ENCODE data around the gene TATDN2.

Gene TATDN2

GRCh38 chr3:10328460-10329071 is 80.3 kb downstream of the TATDN2 start:
- Histone ChIP-seq H3K9me3 (ENCODE audit: insufficient read depth, low read depth, low read length) (no peaks in the 10 kb centered on the region), H3K27me3 (ENCODE audit: insufficient read depth, low read length) (peaks cover 43% of the 10 kb centered on the region), H3K36me3 (ENCODE audit: insufficient read depth, low read depth, low read length) (no peaks in the 10 kb centered on the region), H3K9ac (ENCODE audit: low read depth, low read length) (no peak overlapping the region), H3K27ac (ENCODE audit: low read length) (no peak overlapping the region), H3K4me1 (ENCODE audit: insufficient read depth, low read length) (no peaks in the 10 kb centered on the region), H3K4me3 (ENCODE audit: low read length) (no peak overlapping the region)

GRCh38 chr3:10329495-10330015 is 81.3 kb downstream of the TATDN2 start:
- no peak overlapping the region for H3K9ac ChIP-seq (ENCODE audit: low read depth, low read length)
- no peaks in the 10 kb centered on the region for H3K9me3 ChIP-seq (ENCODE audit: insufficient read depth, low read depth, low read length)
- no peak overlapping the region for H3K4me3 ChIP-seq (ENCODE audit: low read length)
- H3K27me3 ChIP-seq (ENCODE audit: insufficient read depth, low read length) = peaks cover 43% of the 10 kb centered on the region
- H3K4me1 ChIP-seq (ENCODE audit: insufficient read depth, low read length) = no peaks in the 10 kb centered on the region
- H3K27ac ChIP-seq (ENCODE audit: low read length) = no peak overlapping the region
- no peaks in the 10 kb centered on the region for H3K36me3 ChIP-seq (ENCODE audit: insufficient read depth, low read depth, low read length)

GRCh38 chr3:10330319-10330718 is 82.1 kb downstream of the TATDN2 start:
- Histone ChIP-seq H3K27ac (ENCODE audit: low read length) (no peak overlapping the region), H3K4me1 (ENCODE audit: insufficient read depth, low read length) (no peaks in the 10 kb centered on the region), H3K9ac (ENCODE audit: low read depth, low read length) (no peak overlapping the region), H3K27me3 (ENCODE audit: insufficient read depth, low read length) (peaks cover 41% of the 10 kb centered on the region), H3K36me3 (ENCODE audit: insufficient read depth, low read depth, low read length) (no peaks in the 10 kb centered on the region), H3K9me3 (ENCODE audit: insufficient read depth, low read depth, low read length) (no peaks in the 10 kb centered on the region), H3K4me3 (ENCODE audit: low read length) (no peak overlapping the region)
